ENCODE data around the gene STARD7.

STARD7 gene

GRCh38 chr2:96174251-96175144, 34.1 kb downstream of the STARD7 start:
- H3K27me3 ChIP-seq (ENCODE audit: control insufficient read depth, insufficient read depth, low read length), result no peaks in the 10 kb centered on the region
- no peaks in the 10 kb centered on the region for H3K79me2 ChIP-seq
- H3K4me1 ChIP-seq, result no peaks in the 10 kb centered on the region
- H3K4me2 ChIP-seq (ENCODE audit: low read length), result no peak overlapping the region
- H3K9ac ChIP-seq, result no peak overlapping the region
- H3K27ac ChIP-seq, result no peak overlapping the region
- no peak overlapping the region for H3K4me3 ChIP-seq (ENCODE audit: low read depth, low read length)
- no peaks in the 10 kb centered on the region for H3K36me3 ChIP-seq (ENCODE audit: control insufficient read depth, insufficient read depth, low read length)
- peak overlapping the region; percentile 3 for H2AFZ ChIP-seq
- no peaks in the 10 kb centered on the region for H3K9me3 ChIP-seq (ENCODE audit: control insufficient read depth, low read length)
- TF ChIP-seq CTCF (IDR thresholded peaks at IDR 0.05), result peak; percentile 97

GRCh38 chr2:96171831-96172230, 36.8 kb downstream of the STARD7 start:
- Histone ChIP-seq H3K79me2 (no peaks in the 10 kb centered on the region), H3K27ac (no peak overlapping the region), H3K4me2 (ENCODE audit: low read length) (no peak overlapping the region), H3K9ac (no peak overlapping the region), H3K9me3 (ENCODE audit: control insufficient read depth, low read length) (no peaks in the 10 kb centered on the region), H3K4me3 (ENCODE audit: low read depth, low read length) (no peak overlapping the region), H3K4me1 (no peaks in the 10 kb centered on the region), H3K36me3 (ENCODE audit: control insufficient read depth, insufficient read depth, low read length) (no peaks in the 10 kb centered on the region), H2AFZ (no peak overlapping the region), H3K27me3 (ENCODE audit: control insufficient read depth, insufficient read depth, low read length) (no peaks in the 10 kb centered on the region)
- TF ChIP-seq CTCF (IDR thresholded peaks at IDR 0.05), result no peak

GRCh38 chr2:96170626-96171025, 38.0 kb downstream of the STARD7 start:
- Histone ChIP-seq H3K79me2 (no peaks in the 10 kb centered on the region), H3K4me1 (no peaks in the 10 kb centered on the region), H3K27ac (no peak overlapping the region), H2AFZ (no peak overlapping the region), H3K9ac (no peak overlapping the region), H3K9me3 (ENCODE audit: control insufficient read depth, low read length) (no peaks in the 10 kb centered on the region), H3K4me2 (ENCODE audit: low read length) (no peak overlapping the region), H3K27me3 (ENCODE audit: control insufficient read depth, insufficient read depth, low read length) (no peaks in the 10 kb centered on the region), H3K36me3 (ENCODE audit: control insufficient read depth, insufficient read depth, low read length) (no peaks in the 10 kb centered on the region), H3K4me3 (ENCODE audit: low read depth, low read length) (no peak overlapping the region)
- no peak for TF ChIP-seq CTCF (IDR thresholded peaks at IDR 0.05)

GRCh38 chr2:96169868-96170507, 38.6 kb downstream of the STARD7 start:
- Histone ChIP-seq H3K4me2 (ENCODE audit: low read length) (no peak overlapping the region), H3K9me3 (ENCODE audit: control insufficient read depth, low read length) (no peaks in the 10 kb centered on the region), H2AFZ (no peak overlapping the region), H3K79me2 (no peaks in the 10 kb centered on the region), H3K9ac (no peak overlapping the region), H3K27ac (no peak overlapping the region), H3K4me1 (no peaks in the 10 kb centered on the region), H3K4me3 (ENCODE audit: low read depth, low read length) (no peak overlapping the region), H3K36me3 (ENCODE audit: control insufficient read depth, insufficient read depth, low read length) (no peaks in the 10 kb centered on the region), H3K27me3 (ENCODE audit: control insufficient read depth, insufficient read depth, low read length) (no peaks in the 10 kb centered on the region)
- no peak for TF ChIP-seq CTCF (IDR thresholded peaks at IDR 0.05)

All from parathyroid adenoma (tissue), 2 donors.